Embryonic facial prominence (tissue), 1 donor: Measurements from ENCODE around the gene PTPMT1.

Experiments used
- DNase-seq: peaks from one replicate; pipeline ENCODE4 v3.0.0-alpha.2; 2016; ENCODE audit errors: extremely low spot score

The PTPMT1 gene

GRCh38 chr11:47607380-47607779, 42.0 kb downstream of the PTPMT1 start:
- DNase-seq: no peak

DNA sequence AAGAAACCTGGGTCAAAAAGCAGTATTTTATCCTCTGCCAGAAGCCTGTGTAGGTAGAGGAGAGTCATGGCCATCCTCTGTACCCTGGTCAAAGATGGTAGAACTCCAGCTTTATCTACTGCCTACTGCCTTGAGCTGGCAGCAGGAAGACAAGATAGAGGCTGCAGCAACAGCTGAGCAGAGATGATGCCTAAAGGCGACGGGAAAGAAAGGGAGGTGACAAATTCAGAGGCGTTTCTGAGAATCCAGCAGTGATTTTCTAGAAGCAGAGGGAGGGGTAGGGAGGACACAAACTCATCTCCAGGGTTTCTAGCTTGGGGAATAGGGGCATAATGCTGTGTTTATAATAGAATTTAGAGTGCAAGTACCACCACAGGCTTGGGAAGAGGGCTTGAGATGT, 44.3 kb downstream of the PTPMT1 start:
- DNase-seq: no peak

DNA sequence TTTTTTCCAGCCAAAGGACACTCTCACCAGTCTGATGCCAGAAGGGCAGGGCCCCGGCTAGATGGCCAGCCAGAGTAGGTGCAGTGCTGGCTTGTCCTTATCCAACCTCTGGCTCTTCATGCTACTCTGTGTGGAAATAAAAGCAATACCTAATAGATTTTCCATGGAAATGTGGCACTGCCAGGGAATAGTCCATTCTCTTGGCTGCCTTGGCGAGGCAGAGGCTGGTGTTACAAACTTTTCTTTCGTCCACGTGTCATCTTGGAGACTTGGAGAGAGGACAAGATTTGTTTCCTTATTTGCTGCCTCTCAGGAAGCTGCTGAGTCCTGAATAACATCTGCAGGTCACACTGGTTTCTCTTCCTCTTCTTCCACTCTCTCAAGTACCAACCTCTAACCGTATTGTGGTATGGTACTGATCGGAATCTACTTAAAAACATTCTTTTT, 46.0 kb downstream of the PTPMT1 start:
- DNase-seq: no peak

GRCh38 chr11:47615249-47615648, 49.9 kb downstream of the PTPMT1 start:
- no peak for DNase-seq

- DNase-seq: no peak
Observed at GRCh38 chr11:47616726-47617416, 51.5 kb downstream of the PTPMT1 start.

DNA sequence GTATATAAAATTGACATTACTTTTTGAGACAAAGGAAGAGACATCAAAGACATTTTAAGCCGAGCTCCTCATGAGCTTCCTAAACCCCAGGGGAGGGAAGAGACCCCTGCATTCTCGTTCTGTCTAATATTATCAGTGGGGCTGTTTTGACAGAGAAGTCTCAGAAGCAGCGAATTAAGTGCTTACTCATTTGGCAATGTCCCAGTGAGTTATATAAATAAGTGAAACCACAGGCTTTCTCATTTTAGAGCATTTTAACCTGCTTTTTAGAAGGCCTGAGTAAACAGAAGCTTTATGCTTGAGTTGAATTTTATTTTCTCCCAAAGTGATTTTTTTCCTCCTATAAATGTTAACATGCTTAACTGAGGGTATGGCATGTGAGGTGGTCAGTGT, 52.0 kb downstream of the PTPMT1 start:
- no peak for DNase-seq

DNA sequence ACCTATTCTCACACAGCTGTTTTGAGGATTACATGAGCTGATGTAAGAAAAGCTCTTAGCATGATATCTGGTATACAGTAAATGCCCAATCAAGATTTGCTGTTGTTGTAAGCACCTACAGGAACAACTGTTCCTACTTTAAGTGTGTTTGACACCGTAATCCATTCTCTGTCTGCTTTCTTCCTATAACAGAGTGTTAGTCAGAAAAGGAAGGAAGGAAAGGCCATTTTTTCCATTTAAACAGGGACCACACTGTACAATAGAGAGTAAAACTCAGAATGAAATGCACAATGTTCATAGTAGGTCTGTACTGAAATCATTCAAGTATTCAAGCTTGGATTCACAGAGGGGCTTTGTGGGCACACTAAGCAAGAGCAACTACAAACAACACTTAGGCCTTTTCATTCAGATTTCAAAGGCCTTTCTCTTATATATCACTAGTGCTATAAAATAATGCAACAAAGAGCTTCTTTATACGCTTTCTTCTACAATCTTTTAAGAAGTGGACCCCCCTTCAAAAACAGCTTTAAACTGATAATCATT, 55.5 kb downstream of the PTPMT1 start:
- DNase-seq: no peak
